Activated naive CD4-positive, alpha-beta T cell (primary cell): Measurements from ENCODE around the gene SUGP2.
"Not testable (repeated sequence)": the region's sequence is repeated elsewhere in the genome, so short reads cannot be mapped to it uniquely, and the experiment has no call there.

Experiments used
- DNase-seq, 4 experiments: peaks; one replicate each; lab custom pipeline; 2025; lab: John Stamatoyannopoulos, UW

SUGP2 gene

DNA sequence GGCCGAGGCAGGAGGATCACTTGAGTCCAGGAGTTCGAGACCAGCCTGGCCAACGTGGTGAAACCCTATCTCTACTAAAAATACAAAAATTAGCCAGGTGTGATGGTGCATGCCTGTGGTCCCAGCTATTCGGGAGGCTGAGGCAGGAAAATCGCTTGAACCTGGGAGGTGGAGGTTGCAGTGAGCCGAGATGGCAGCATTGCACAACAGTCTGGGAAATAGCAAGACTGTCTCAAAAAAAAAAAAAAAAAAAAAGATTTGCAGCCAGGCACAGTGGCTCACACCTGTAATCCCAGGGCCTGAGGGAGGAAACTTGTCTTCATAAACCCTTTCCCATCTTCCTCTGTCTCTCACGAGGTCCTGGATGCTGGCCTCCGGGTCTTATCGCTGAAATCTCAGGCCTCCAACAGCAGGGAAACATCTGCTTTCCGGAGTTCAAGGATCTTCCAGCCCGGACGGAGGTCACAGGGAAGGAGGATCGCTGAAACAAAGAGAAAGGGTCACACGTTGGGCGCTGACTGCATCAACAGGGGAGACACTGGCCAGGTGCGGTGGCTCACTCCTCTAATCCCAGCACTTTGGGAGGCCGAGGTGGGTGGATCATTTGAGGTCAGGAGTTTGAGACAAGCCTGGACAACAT is 80.8 kb downstream of the SUGP2 start:
- not testable (repeated sequence) for DNase-seq

DNA sequence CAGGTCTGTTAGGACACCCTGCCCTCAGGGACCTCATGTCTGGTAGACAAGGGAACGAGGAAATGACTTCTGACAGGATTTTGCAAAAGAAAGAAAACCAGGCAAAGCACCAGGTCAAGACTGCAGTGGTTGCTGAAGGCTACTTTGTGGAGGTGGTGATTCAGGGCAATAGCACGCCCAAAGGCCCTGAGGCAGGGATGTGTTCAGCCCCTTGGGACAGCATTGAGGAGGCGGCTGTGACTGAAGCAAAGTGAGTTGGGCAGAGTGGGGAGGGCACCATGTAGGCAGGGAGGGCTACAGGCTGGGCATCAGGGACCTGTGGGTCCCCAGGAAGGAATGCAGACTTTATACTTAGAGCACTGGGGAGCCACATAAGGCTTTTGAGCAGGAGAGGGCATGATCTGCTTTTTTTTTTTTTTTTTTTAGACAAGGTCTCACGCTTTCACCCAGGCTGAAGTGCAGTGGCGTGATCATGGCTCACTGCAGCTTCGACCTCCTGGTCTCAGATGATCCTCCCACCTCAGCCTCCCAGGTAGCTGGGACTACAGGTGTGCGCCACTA is 81.5 kb downstream of the SUGP2 start:
- no peak for DNase-seq

GRCh38 chr19:18949858-18950257 is 83.5 kb downstream of the SUGP2 start:
- DNase-seq, result no peak

DNA sequence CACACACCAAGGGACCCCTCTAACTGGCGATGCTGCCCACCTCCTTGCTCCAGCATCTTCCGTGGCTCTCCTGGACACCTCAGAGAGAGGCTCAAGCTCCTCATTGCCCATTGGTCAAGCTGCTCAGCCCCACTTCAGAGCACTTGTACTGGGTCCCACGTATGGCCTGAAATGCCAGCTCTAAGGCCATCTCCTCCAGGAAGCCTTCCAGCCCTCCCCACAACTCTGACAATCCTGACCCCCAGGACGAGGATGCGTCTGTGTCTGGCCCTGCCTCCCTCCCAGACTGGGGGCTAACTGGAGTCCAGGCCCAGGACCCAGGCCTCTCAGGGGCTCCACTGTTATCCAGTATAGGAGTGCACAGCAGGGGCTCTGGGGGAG is 84.4 kb downstream of the SUGP2 start:
- DNase-seq, result no peak

- DNase-seq, result no peak
Measured at GRCh38 chr19:18948075-18948975, 85.0 kb downstream of the SUGP2 start.

GRCh38 chr19:18946918-18947317 is 86.4 kb downstream of the SUGP2 start:
- DNase-seq, result no peak

DNA sequence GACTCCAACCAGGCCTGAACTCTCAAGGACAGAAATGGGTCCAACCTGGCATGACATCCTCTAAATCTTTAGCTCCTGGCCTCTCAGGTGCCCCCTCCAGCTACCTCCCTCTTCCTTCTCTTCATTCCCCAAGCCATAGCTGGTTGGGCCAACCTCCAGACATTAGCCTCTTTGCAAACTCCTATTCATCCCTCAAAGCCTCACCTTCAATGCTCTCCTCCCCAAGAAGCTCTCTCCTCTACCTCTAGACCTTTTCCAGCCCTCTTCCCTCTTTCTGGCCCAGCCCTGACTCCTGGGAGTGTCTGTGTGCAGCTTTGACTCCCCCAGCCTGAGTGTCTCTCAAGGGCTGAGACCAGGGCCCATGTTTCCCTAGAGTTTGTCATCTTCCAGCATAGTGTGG is 87.0 kb downstream of the SUGP2 start:
- no peak for DNase-seq

- no peak for DNase-seq
Measured at GRCh38 chr19:18945297-18945696, 88.0 kb downstream of the SUGP2 start.

- no peak for DNase-seq
Measured at GRCh38 chr19:18943465-18943864, 89.9 kb downstream of the SUGP2 start.

GRCh38 chr19:18942692-18943091 is 90.6 kb downstream of the SUGP2 start:
- DNase-seq, result no peak

DNA sequence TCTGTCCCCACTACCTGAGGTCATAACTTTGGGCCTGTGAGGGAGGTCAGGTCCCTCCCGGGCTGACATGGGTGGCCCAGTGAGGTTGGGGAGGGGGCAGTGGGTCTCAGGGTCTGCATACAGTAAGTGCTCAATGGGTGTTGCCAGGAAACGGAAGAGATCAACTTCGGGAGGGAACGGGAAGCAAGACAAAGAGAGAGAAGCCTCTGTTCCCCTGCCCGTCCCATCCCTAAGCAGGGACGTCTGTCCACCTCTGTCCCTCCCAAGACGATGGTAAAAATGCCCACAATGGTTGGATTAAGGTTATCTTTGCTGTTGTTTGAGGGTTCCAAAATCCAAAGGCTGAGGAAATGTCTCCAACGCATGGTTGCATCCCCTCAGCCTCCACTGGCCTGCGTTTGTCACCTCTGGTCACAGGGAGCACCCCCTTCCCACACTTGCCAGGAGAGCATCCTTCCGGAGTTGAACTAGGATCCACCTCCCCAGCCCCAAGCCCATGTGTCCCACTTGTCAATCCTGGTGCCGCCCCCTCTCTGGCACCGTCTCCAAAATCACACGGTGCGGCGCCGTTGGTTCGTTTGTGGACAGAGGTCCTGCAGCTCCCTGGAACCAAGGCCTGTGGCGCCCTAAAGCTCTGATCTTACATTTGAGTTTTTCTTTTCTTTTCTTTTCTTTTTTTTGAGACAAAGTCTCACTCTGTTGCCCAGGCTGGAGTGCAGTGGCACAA is 91.5 kb downstream of the SUGP2 start:
- DNase-seq, result no peak
